ENCODE results near the gene LRRC45.

The LRRC45 gene

GRCh38 chr17:82007495-82008257, 15.4 kb upstream of the LRRC45 start:
- no peak for DNase-seq (ENCODE audit: insufficient read length, low spot score)
- TF ChIP-seq POLR2A (IDR thresholded peaks at IDR 0.05; ENCODE audit: low read depth, low read length) = no peak
- no peak for FAIRE-seq

DNA sequence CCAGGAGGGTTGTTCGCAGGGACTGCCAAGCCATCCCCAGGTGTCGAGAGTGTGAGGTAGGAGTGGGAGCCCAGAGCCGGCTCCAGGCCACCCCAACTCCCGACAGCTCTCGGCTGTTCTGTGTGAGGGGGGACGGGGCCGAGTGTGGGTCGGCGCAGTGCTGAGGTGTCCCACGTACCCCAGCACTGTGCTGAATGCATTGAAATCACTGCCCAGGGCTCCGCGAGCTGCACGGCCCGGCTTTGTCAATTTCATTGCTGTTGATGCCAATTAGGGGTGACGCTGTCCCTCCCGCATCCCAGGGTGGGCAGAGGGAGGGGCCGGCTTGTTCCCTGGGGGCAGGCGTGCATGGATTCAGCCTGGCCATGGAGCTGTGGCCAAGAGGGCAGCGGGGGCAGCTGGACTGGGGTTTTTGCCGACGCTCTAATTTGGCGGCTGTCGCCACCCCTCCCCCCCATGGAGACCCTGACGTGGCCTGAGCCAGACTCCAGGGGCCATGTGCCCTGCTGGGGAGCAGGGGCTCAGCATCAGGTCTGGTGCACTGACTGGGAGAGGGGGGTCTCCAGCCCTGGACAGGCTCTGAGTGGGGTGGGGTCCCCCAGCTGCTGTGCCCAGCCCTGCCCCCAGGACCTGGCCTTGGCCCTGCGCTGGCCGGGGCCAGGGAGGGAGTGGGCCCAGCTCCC, 14.7 kb upstream of the LRRC45 start:
- TF ChIP-seq POLR2A (IDR thresholded peaks at IDR 0.05; ENCODE audit: low read depth, low read length) = no peak
- FAIRE-seq (no peak), DNase-seq (ENCODE audit: insufficient read length, low spot score) (no peak)

DNA sequence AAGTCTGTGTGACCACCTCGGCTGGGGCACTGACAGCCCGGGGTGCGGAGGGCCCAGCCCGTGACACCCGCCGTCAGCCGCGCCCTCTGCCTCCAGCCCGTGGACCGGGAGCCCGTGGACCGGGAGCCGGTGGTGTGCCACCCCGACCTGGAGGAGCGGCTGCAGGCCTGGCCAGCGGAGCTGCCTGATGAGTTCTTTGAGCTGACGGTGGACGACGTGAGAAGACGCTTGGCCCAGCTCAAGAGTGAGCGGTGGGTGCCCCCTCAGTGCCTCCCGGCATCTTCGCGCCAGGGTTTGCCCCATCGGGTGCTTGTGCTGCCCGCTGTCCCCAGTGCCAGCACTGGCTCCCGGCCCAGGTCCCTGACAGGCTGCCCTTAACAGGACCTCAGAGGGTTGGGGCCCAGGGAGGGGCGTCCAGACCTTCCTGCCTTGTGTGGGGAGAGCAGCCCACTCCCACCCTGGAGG, 14.1 kb upstream of the LRRC45 start:
- FAIRE-seq = no peak
- DNase-seq (ENCODE audit: insufficient read length, low spot score) = no peak
- TF ChIP-seq POLR2A (IDR thresholded peaks at IDR 0.05; ENCODE audit: low read depth, low read length) = no peak

- FAIRE-seq = no peak
- DNase-seq (ENCODE audit: insufficient read length, low spot score) = no peak
- TF ChIP-seq POLR2A (IDR thresholded peaks at IDR 0.05; ENCODE audit: low read depth, low read length) = no peak
Measured at GRCh38 chr17:82009413-82009812, 13.7 kb upstream of the LRRC45 start.

GRCh38 chr17:82010575-82011525, 12.3 kb upstream of the LRRC45 start:
- TF ChIP-seq POLR2A (IDR thresholded peaks at IDR 0.05; ENCODE audit: low read depth, low read length) = no peak
- DNase-seq (ENCODE audit: insufficient read length, low spot score) (no peak), FAIRE-seq (no peak)

DNA sequence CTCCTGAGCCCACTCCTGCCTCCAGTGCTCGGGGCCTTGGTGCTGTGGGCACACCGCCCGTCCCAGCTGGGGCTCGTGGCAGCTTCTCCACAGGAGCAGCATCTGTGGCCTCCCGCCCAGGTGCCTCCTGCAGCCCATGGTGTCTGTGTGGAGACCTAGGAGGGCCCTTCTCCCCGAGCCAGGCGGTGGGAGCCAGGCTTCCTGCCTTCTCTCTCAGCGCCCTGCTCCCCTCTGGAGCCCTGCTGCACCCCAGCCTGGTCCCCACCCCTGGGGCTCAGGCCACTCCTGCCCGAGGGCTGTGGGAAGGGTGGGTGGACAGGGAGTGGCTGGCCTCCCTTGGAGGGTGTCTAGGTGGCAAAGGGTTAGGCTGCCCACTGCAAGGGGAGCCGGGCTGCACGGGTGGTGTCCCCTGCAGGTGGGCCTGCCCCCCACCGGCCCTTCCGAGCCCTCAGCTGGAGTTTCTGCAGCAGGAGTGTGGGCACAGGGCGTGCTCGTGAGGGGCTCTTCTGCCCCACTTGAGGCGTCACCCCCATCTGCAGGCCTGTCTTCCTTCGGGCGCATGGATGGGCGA, 11.4 kb upstream of the LRRC45 start:
- no peak for FAIRE-seq

DNA sequence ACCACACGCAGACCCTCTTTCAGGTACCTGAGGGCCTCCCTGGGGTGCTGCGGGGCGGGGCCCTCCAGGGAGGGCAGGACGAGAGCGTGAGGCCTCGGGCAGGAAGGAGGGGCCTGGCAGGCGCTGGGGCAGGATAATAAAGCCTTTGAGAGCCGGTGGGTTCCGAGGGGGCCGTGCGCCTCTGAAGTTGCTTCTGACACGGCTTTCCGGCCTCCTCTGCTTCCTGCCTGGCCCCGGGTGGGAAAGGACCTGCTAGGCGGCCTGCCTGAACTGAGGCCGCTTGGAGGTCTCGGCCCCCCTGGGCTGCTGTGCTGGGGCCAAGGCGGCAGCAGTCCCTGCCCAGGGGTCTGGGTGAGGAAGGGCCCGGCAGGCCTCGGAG, 10.9 kb upstream of the LRRC45 start:
- FAIRE-seq (no peak), DNase-seq (ENCODE audit: insufficient read length, low spot score) (no peak)
- TF ChIP-seq POLR2A (IDR thresholded peaks at IDR 0.05; ENCODE audit: low read depth, low read length) = no peak

More for the DNA sequence above, 11.4 kb upstream of the LRRC45 start:
- no peak for DNase-seq (ENCODE audit: insufficient read length, low spot score)
- TF ChIP-seq POLR2A (IDR thresholded peaks at IDR 0.05; ENCODE audit: low read depth, low read length) = no peak

DNA sequence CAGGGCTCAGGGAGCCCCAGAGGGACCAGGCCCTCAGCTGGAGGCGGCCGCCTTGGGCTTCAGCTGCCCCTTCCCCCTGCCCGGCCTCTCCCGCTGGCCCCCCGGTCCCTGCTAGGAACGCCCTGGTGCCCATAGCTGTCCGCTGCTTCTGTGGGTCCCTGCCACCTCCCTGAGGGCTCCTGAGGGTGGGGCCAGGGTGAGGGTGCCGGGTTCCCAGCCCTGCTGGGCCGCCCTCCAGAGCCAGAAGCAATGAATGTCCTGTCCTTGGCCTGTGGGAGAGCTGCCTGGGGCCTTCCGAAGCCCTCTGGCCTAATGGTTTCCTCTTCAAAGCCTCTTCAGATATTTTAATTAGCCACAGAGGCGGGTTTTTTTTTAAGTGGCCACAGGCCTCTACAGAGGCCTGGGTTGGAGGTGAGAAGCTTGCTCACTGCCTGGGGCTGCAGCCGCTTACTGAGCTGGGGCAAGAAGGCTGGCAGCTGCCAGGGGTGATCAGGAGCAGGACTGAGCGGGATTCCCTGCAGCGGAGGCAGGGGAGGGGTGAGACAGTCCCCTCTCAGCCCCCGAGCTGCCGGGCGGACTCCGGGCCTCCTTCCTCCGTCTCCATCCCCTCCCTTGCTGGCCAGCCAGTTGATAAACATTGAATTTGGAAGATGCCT, 10.3 kb upstream of the LRRC45 start:
- FAIRE-seq (no peak), DNase-seq (ENCODE audit: insufficient read length, low spot score) (no peak)
- no peak for TF ChIP-seq POLR2A (IDR thresholded peaks at IDR 0.05; ENCODE audit: low read depth, low read length)

DNA sequence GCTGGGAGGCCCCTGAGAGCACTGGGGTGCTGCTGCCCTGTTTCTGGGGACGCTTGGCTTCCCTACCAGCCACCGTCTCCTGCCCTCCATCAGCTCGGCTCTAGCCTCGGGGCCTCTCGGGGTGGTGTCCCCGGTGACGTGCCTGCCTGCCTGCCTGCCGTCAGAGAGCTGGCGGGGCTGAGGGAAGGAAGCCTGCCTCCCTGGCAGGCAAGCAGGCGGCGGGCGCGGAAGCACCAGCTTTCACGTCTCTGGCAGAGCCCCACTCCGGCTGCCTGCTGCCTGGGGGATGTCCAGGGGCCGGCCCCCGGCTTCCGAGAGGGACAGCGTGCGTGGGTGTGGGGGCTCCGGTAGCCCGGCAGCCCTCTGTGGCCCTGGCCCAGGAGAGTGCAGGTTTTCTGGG, 9.8 kb upstream of the LRRC45 start:
- no peak for TF ChIP-seq POLR2A (IDR thresholded peaks at IDR 0.05; ENCODE audit: low read depth, low read length)
- FAIRE-seq (no peak), DNase-seq (ENCODE audit: insufficient read length, low spot score) (no peak)

GRCh38 chr17:82013772-82014321, 9.3 kb upstream of the LRRC45 start:
- FAIRE-seq (no peak), DNase-seq (ENCODE audit: insufficient read length, low spot score) (no peak)
- no peak for TF ChIP-seq POLR2A (IDR thresholded peaks at IDR 0.05; ENCODE audit: low read depth, low read length)

- DNase-seq (ENCODE audit: insufficient read length, low spot score) = no peak
- no peak for TF ChIP-seq POLR2A (IDR thresholded peaks at IDR 0.05; ENCODE audit: low read depth, low read length)
- no peak for FAIRE-seq
Measured at GRCh38 chr17:82014432-82014831, 8.7 kb upstream of the LRRC45 start.

DNA sequence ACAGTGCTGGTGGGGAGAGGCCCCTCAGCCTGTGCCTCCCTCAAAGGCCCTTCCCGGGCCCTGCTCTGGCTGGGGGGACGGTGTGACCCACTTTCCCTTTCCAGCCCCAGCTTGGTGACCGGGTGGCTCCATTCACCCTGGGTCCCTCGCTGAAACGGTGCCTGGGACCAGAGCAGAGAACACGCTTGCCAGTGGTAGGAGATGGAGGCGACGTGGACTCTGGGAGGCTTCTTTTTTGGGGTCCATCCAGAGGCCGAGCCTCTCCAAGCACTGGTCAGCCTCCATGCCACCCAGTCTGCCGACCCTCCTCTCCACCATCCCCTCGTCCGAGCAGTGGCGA, 8.2 kb upstream of the LRRC45 start:
- DNase-seq (ENCODE audit: insufficient read length, low spot score) = no peak
- TF ChIP-seq POLR2A (IDR thresholded peaks at IDR 0.05; ENCODE audit: low read depth, low read length) = no peak
- FAIRE-seq = no peak
